ACC112 (cell line): ENCODE measurements around the gene CARS1.

Experiments used
- H2AFZ ChIP-seq: fragments of 200-600 bp; sonication (generic); one replicate; pipeline ENCODE4 v1.6.0; 2017; ENCODE audit warnings: antibody characterized with exemption, low read length; ENCODE audit not compliant: unreplicated experiment
- H3K27ac ChIP-seq: fragments of 200-600 bp; sonication (generic); 2 replicates; pipeline ENCODE4 v1.5.1; 2014; ENCODE audit warnings: low read depth, mild to moderate bottlenecking, antibody characterized with exemption, low read length, moderate library complexity
- H3K27me3 ChIP-seq: fragments of 200-600 bp; sonication (generic); 2 replicates; pipeline ENCODE4 v1.6.1; 2014; ENCODE audit warnings: mild to moderate bottlenecking, antibody characterized with exemption, low read length, moderate library complexity, mixed read lengths; ENCODE audit not compliant: insufficient read depth
- H3K36me3 ChIP-seq: fragments of 200-600 bp; sonication (generic); 2 replicates; pipeline ENCODE4 v1.6.1; 2016; ENCODE audit warnings: mild to moderate bottlenecking, antibody characterized with exemption, low read length, moderate library complexity, mixed read lengths; ENCODE audit not compliant: insufficient read depth
- H3K4me1 ChIP-seq: fragments of 200-600 bp; sonication (generic); one replicate; pipeline ENCODE4 v1.6.1; 2016; ENCODE audit warnings: low read length, mixed read lengths; ENCODE audit not compliant: insufficient read depth, unreplicated experiment, control insufficient read depth
- H3K4me3 ChIP-seq: fragments of 200-600 bp; sonication (generic); 2 replicates; pipeline ENCODE4 v1.5.1; 2014; ENCODE audit warnings: mild to moderate bottlenecking, low read depth, low read length
- H3K79me2 ChIP-seq: fragments of 200-600 bp; sonication (generic); one replicate; pipeline ENCODE4 v1.6.0; 2016; ENCODE audit warnings: low read length; ENCODE audit not compliant: control insufficient read depth, unreplicated experiment, insufficient read depth

Gene CARS1

GRCh38 chr11:2996976-2997375 is 60.2 kb downstream of the CARS1 start:
- H3K27me3 ChIP-seq, result no peaks in the 10 kb centered on the region
- no peak overlapping the region for H3K27ac ChIP-seq
- peaks cover 2% of the 10 kb centered on the region for H3K79me2 ChIP-seq
- no peak overlapping the region for H2AFZ ChIP-seq
- H3K4me3 ChIP-seq, result no peak overlapping the region
- H3K36me3 ChIP-seq, result peaks cover 13% of the 10 kb centered on the region; the same call in 1 of the 2 replicates
- peaks cover 19% of the 10 kb centered on the region for H3K4me1 ChIP-seq

- H3K4me3 ChIP-seq, result no peak overlapping the region
- H3K36me3 ChIP-seq, result peaks cover 7% of the 10 kb centered on the region; the same call in 1 of the 2 replicates
- H3K4me1 ChIP-seq, result peaks cover 11% of the 10 kb centered on the region
- no peak overlapping the region for H2AFZ ChIP-seq
- no peak overlapping the region for H3K27ac ChIP-seq
- H3K27me3 ChIP-seq, result no peaks in the 10 kb centered on the region
- H3K79me2 ChIP-seq, result peaks cover 11% of the 10 kb centered on the region
Observed at GRCh38 chr11:2995893-2996554, 61.2 kb downstream of the CARS1 start.

- H3K4me3 ChIP-seq, result no peak overlapping the region
- H3K36me3 ChIP-seq, result no peaks in the 10 kb centered on the region
- no peak overlapping the region for H3K27ac ChIP-seq
- H3K79me2 ChIP-seq, result peaks cover 20% of the 10 kb centered on the region
- no peaks in the 10 kb centered on the region for H3K27me3 ChIP-seq
- H3K4me1 ChIP-seq, result peaks cover 2% of the 10 kb centered on the region
- H2AFZ ChIP-seq, result no peak overlapping the region
Observed at GRCh38 chr11:2995031-2995561, 62.1 kb downstream of the CARS1 start.

GRCh38 chr11:2994336-2994730 is 62.9 kb downstream of the CARS1 start:
- Histone ChIP-seq H3K27me3 (no peaks in the 10 kb centered on the region), H3K79me2 (peaks cover 28% of the 10 kb centered on the region), H3K4me3 (no peak overlapping the region), H2AFZ (no peak overlapping the region), H3K4me1 (peaks cover under 1% of the 10 kb centered on the region), H3K36me3 (no peaks in the 10 kb centered on the region), H3K27ac (no peak overlapping the region)

GRCh38 chr11:2992997-2993325 is 64.3 kb downstream of the CARS1 start:
- Histone ChIP-seq H3K27ac (peak overlapping the region; percentile 31; the same call in 1 of the 2 replicates), H2AFZ (peak overlapping the region; percentile 89), H3K36me3 (no peaks in the 10 kb centered on the region), H3K4me1 (peaks cover 14% of the 10 kb centered on the region), H3K27me3 (no peaks in the 10 kb centered on the region), H3K79me2 (peaks cover 42% of the 10 kb centered on the region), H3K4me3 (peak overlapping the region; percentile 90)

- Histone ChIP-seq H3K4me3 (peak within 1 kb of the TSS; percentile 90), H3K36me3 (no peaks in the 10 kb centered on the region), H3K4me1 (peaks cover 17% of the 10 kb centered on the region), H3K27ac (peak within 1 kb of the TSS; percentile 77), H3K79me2 (peaks cover 47% of the 10 kb centered on the region), H3K27me3 (no peaks in the 10 kb centered on the region), H2AFZ (peak within 1 kb of the TSS; percentile 89)
Observed at GRCh38 chr11:2992234-2992996, 64.8 kb downstream of the CARS1 start, which contains the start of gene NAP1L4. NAP1L4 (minus strand) TSS chr11:2992329; CDS start chr11:2979220, 13,109 bp downstream.

- peaks cover 54% of the 10 kb centered on the region for H3K79me2 ChIP-seq
- no peaks in the 10 kb centered on the region for H3K36me3 ChIP-seq
- peak overlapping the region; percentile 90 for H3K4me3 ChIP-seq
- peak overlapping the region; percentile 77 for H3K27ac ChIP-seq
- H2AFZ ChIP-seq, result peak overlapping the region; percentile 52
- H3K27me3 ChIP-seq, result no peaks in the 10 kb centered on the region
- H3K4me1 ChIP-seq, result peaks cover 17% of the 10 kb centered on the region
Observed at GRCh38 chr11:2991452-2992233, 65.6 kb downstream of the CARS1 start.

GRCh38 chr11:2990617-2991451 is 66.4 kb downstream of the CARS1 start:
- peak overlapping the region; percentile 52 for H2AFZ ChIP-seq
- peaks cover 63% of the 10 kb centered on the region for H3K79me2 ChIP-seq
- H3K27me3 ChIP-seq, result no peaks in the 10 kb centered on the region
- peak overlapping the region; percentile 90 for H3K4me3 ChIP-seq
- H3K36me3 ChIP-seq, result no peaks in the 10 kb centered on the region
- H3K27ac ChIP-seq, result peak overlapping the region; percentile 77
- peaks cover 17% of the 10 kb centered on the region for H3K4me1 ChIP-seq

GRCh38 chr11:2989551-2989950 is 67.7 kb downstream of the CARS1 start:
- no peaks in the 10 kb centered on the region for H3K36me3 ChIP-seq
- peaks cover 75% of the 10 kb centered on the region for H3K79me2 ChIP-seq
- H3K4me1 ChIP-seq, result peaks cover 17% of the 10 kb centered on the region
- H2AFZ ChIP-seq, result no peak overlapping the region
- H3K27ac ChIP-seq, result no peak overlapping the region
- H3K27me3 ChIP-seq, result no peaks in the 10 kb centered on the region
- peak overlapping the region; percentile 90 for H3K4me3 ChIP-seq

- Histone ChIP-seq H3K79me2 (peaks cover 80% of the 10 kb centered on the region), H3K27ac (0 out of 2 replicates have a peak overlapping the region, but pooled peaks have one; percentile 14), H3K27me3 (no peaks in the 10 kb centered on the region), H3K4me1 (peaks cover 17% of the 10 kb centered on the region), H2AFZ (no peak overlapping the region), H3K4me3 (peak overlapping the region; percentile 90), H3K36me3 (no peaks in the 10 kb centered on the region)
Observed at GRCh38 chr11:2989006-2989405, 68.2 kb downstream of the CARS1 start.
